HG03097 (cell line): ENCODE results near the gene TGFB1I1.

ENCODE experiments used
- ATAC-seq: cut with Tn5 transposase; IDR thresholded peaks from one replicate; pipeline ENCODE4 v1.9.1; 2021; ENCODE audit not compliant: unreplicated experiment, low FRiP score

Gene TGFB1I1

DNA sequence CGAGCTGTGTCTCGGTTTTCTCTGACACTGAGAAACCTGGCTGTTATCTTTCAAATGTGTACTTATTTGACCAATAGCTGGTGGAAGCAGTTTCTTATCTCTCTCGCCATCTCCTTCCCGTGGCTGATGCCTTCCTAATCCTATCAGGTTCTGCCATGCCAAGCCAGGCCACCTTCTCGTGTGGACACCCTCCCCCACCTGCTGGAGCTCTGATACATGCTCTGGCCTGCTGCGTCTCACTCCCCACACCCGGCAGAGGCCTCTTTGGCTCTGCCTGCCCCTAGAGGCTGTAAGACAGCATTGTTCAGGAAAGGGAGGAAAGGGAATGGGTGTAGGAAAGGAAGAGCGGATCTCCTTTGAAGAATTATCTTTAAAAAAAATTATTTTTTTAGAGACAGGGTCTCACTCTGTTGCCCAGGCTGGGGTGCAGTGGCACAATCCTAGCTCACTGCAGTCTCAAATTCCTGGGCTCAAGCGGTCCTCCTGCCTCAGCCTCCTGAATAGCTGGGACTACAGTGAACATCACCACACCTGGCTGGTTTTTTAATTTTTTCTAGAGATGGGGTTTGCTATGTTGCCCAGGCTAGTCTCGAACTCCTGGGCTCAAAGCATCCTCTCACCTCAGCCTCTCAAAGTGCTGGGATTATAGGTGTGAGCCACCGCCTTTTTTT lies 20.1 kb upstream of the TGFB1I1 start:
- no peak for ATAC-seq

DNA sequence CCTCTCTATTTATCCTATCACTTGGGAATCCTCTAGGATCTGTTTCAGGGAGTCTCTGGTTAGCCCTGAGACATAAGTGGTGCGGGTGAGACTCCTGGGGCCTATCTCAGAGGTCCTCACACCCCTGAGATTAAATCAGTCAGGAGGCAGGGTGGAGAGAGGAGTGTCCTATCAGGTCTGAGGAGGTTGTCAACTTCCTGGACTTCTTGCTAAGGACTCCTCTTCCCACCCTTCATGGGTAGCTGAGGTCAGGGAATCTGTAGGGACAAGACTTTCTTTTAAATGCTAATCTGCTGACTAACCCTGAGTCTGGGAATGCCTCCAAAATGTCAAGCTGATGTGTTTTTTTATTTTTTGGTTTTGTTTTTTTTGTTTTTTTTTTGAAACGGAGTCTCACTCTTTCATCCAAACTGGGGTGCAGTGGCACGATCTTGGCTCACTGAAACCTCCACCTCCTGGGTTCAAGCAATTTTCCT lies 19.3 kb upstream of the TGFB1I1 start:
- ATAC-seq = no peak

DNA sequence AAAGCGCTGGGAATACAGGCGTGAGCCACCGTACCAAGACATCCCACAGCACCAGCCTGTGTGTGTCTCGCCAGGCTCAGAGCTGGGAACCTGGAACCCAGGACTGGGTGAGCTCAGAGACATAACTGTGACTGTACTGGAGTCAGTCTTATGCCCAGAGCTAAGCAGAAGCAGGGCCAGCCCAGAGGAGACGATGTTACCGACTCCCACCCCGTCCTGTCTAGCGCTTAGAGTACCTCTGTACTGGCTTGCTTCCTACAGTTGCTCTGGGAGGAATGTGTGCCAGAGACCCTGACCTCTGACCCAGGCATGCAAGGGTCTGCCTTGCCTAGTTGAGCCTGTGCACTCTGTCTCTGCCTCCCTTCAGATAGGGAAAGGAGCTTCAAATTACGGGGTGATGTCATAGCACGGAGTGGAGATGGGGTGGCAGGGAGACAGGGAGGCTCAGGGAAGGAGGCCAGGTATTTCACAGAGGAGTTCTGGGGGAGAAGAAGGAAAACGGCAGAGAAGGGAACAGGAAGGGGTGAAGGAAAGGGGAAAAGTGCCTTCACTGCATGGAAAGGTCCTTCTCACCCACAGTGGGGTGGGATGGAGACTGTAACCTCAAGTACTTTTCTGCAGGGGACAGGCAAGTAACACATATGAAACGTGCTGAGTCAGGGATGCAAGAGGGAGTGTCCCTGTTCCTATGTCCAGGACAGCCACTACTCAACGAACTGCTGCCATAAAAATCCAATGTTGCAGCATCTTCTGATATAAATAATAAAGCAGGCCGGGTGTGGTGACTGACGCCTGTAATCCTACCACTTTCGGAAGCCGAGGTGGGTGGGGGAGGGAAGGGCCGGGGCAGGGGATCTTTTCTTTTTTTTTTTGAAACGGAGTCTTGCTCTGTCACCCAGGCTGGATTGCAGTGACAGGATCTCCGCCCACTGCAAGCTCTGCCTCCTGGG lies 18.4 kb upstream of the TGFB1I1 start:
- ATAC-seq = no peak

DNA sequence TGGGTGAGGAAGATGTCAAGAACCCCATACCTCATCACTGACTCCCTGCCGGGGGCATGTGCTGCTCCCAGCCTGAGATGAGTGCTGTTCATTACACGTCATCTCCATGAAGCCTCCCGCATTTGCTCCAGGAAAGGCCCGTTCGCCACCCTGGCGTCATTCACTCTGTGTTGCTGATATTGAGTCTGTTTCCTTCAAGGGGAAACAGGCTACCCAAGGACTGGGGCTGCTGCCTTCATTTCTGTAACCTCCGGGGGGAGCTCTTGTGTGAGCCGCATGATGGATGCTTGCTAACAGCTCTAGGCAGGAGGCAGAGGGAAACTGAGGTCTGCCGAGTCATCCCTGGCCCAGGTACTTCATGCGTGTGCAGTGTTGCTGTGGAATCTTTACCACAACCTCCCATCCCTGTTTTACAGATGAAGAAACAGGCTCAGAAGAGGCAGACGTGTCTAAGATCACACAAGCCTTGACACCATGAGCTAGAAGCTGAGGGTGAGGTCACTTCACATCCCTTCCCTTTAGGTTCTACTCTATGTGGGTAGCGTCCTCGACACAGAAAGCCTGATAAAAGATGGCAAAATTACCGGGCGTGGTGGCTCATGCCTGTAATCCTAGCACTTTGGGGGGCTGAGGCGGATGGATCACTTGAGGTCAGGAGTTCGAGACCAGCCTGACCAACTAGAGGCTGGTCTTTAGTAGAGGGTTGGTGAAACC lies 16.2 kb upstream of the TGFB1I1 start:
- no peak for ATAC-seq

GRCh38 chr16:31456988-31457360 lies 15.0 kb upstream of the TGFB1I1 start:
- ATAC-seq = no peak

GRCh38 chr16:31458073-31458843 lies 13.7 kb upstream of the TGFB1I1 start:
- ATAC-seq = peak; percentile 15

DNA sequence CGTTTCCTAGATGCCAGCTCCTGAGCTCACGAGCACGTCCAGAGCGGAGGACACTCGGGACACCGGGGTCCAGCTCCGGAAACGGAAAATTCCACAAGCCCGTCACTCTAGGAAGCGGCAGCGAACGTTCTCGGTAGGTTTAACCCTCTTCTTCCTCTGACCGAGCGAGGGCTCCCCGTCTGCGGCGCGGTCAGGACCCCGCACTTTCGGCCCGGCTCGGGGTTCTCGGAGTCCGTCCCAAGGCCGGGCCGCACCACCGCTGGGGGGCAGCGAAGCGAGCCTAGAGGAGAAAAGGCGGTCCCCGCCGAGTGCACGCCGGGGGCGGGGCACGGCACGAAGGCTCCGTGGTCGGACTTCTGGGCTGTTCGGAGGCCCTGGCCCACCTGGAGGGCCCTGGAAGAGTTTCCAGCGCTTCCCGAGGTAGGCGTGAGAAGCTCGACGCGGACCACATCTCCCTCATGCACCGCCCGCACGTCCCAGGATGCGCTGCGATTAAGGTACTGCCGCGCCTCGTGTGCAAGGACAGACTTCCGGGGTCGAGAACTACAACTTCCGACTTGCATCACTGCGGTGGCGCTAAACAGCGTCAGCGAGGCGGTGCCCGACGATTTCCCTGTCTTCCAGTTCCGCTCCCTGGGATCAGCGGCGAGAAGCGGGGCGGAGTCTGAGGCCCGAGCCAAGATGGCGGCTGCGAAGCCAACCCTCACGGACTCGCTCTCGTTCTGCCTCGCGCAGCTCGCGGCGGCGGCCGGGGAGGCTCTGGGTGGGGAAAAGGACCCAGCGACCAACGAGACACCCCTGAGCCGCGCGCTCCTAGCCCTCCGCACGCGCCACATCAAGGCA lies 12.9 kb upstream of the TGFB1I1 start, which contains the start of gene ARMC5:
Gene ARMC5, plus strand, starts transcription at position 658 of the 843 bp plus-strand sequence. Its CDS starts 24 bp downstream, at position 682.
- ATAC-seq = peak; percentile 62

DNA sequence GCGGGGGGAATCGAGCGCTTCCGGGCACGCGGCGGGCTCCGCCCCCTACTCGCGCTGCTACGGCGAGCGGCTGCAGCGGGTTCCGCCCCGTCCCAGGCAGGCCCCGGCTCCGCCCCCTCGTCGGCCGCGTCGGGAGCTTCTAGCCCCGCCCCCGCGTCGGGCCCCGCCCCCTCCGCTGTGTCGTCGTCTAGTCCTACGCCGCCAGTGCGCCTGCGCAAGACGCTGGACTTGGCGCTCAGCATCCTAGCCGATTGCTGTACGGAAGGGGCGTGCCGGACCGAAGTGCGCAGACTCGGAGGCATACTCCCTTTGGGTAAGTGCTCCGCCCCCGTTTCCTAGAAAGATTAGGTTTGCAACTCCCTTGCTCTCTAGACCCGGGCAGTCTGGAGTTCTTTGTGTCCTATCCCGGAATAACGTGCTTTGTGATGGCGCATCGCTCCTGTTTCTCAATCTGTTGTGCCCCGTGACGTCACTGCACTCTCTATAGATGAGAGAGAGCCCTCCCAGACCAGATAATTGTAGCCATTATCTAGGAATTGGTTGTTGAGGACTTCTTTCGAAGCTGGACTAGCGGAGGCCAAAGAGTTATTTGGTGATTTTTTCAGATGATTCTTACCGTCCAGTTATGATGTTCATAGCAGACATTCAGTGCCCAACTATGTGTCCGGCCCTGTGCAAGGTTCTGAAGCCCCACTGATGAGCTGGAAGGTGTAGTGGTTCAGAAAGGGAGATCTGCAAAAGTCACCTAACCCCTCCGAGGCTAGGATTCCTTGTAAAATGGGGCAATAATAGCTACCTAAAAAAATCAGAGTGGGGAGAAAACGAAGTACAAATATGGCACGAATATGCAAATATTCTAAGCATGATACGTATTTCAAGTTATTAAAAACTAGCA lies 12.0 kb upstream of the TGFB1I1 start:
- ATAC-seq = peak; percentile 69

DNA sequence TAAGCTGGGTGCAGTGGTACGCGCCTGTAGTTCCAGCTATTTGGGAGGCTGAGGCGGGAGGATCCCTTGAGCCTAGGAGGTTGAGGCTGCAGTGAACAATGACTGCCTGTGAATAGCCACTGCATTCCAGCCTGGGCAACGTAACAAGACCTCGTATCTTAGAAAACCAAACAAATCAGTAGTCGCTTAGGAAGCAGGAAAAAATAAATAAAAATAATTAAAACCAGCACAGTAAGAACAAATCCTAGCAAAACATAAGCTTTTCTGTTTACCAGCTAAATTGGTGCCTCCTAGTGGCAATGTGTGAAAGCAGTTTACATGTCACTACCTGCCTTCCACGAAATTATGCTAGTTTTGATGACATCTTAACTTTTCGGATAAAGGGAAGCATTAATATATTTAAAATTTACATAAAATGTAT lies 11.4 kb upstream of the TGFB1I1 start:
- no peak for ATAC-seq

DNA sequence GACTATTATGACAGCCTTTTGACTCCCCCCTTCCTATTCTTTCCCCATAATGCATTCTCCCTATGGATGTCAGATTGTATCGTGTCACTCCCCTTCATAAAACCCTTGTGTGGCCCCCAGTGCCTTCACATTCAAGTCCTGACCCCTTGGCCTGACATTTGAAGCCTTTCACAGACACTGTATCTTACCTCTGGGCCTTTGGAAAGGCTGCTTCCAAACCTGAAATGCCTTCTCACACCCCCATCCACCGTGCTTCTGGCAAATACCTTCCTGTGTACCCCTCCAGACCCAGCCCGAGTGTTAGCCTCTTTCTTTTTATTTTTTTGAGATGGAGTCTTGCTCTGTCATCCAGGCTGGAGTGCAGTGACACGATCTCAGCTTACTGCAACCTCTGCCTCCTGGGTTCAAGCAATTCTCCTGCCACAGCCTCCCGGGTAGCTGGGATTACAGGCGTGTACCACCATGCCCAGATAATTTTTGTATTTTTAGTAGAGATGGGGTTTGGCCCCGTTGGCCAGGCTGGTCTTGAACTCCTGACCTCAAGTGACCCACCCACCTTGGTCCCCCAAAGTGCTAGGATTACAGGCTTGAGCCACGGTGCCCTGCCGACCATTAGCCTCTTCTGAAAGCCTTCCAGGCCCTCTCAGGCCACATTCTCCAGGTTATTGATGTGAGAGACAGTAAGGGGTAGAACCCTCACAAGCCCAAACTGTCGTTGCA lies 10.6 kb upstream of the TGFB1I1 start:
- ATAC-seq = no peak

GRCh38 chr16:31461921-31462804 lies 9.8 kb upstream of the TGFB1I1 start:
- ATAC-seq = no peak

GRCh38 chr16:31464348-31464769 lies 7.6 kb upstream of the TGFB1I1 start:
- ATAC-seq = no peak

- ATAC-seq = no peak
Measured at GRCh38 chr16:31464781-31465260, 7.1 kb upstream of the TGFB1I1 start.

DNA sequence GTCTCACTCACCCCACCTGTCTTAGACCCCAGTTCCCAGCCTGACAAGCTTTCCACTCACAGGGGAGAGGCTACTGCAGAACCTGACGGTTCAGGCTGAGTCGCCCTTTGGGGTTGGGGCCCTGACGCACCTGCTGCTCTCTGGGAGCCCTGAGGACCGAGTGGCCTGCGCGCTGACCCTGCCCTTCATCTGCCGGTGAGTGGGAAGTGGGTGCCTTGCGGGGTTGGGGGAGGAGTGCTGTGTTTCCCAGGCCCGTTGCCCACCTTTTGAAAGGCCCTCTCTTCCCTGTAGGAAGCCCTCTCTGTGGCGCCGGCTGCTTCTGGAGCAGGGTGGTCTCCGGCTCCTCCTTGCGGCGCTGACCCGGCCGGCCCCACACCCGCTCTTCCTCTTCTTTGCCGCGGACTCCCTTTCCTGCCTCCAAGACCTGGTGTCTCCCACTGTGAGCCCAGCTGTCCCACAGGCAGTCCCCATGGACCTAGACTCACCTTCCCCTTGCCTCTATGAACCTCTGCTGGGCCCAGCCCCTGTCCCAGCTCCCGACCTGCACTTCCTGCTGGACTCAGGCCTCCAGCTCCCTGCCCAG lies 6.1 kb upstream of the TGFB1I1 start:
- ATAC-seq = no peak

DNA sequence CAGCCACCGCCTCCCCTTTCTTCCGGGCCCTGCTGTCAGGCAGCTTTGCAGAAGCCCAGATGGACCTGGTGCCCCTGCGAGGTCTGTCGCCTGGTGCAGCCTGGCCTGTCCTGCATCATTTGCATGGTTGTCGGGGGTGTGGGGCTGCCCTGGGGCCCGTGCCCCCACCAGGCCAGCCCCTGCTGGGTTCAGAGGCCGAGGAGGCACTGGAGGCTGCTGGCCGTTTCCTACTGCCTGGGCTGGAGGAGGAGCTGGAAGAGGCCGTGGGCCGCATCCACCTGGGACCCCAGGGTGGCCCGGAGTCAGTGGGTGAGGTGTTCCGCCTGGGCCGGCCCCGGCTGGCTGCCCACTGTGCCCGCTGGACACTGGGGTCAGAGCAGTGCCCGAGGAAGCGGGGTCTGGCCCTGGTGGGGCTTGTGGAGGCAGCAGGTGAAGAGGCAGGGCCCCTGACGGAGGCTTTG lies 5.5 kb upstream of the TGFB1I1 start:
- no peak for ATAC-seq

GRCh38 chr16:31467151-31467773 lies 4.7 kb upstream of the TGFB1I1 start:
- ATAC-seq = peak; percentile 51
